M059J (cell line): ENCODE measurements around the gene PLP2. TPM values are rescaled to one million over a fixed set of nuclear protein-coding genes. Genes with fewer than 3 reads are reported as not detected.
"Not testable (repeated sequence)": the region's sequence is repeated elsewhere in the genome, so short reads cannot be mapped to it uniquely, and the experiment has no call there.

ENCODE experiments used
- DNase-seq: peaks from one replicate; pipeline ENCODE4 v3.0.0-alpha.2; 2012; ENCODE audit warnings: low read depth
- total RNA-seq: library from RNA; depleted of rRNA; stranded (reverse); fragments of >200 nt; shearing (Covaris generic); gene quantifications from 2 replicates; pipeline ENCODE4 v1.2.3, GENCODE V29; 2014

The PLP2 gene
- total RNA-seq, 1 experiment from 2014 or later: 147 TPM

GRCh38 chrX:49163555-49164419 is 7.9 kb upstream of the PLP2 start:
- peak; percentile 80 for DNase-seq

DNA sequence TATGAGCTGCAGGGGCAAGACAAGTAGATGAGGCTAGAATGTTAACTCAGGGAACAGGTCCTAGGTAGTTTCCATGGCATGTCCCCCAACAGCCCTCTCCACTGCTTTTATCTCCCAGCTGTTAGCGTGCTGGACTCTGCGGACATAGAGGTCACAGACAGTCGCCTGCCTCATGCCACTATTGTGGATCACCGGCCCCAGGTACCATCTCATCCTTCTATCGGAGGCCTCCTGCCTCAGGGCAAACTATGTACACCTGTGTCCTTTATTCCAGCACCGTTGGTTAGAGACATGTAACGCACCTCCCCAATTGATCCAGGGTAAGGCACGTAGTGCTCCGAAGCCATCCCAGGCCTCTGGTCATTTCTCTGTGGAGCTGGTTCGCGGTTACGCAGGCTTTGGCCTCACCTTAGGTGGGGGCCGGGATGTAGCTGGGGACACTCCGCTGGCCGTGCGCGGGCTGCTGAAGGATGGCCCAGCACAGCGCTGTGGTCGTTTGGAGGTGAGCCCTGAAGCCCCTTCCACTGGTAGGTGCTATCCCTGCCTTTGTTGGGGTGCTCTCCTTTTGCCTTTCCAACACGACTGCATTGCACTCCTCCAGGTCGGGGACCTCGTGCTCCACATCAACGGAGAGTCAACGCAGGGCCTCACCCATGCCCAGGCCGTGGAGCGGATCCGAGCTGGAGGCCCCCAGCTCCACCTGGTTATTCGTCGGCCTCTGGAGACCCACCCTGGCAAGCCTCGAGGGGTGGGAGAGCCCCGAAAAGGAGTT is 6.9 kb upstream of the PLP2 start:
- no peak for DNase-seq

DNA sequence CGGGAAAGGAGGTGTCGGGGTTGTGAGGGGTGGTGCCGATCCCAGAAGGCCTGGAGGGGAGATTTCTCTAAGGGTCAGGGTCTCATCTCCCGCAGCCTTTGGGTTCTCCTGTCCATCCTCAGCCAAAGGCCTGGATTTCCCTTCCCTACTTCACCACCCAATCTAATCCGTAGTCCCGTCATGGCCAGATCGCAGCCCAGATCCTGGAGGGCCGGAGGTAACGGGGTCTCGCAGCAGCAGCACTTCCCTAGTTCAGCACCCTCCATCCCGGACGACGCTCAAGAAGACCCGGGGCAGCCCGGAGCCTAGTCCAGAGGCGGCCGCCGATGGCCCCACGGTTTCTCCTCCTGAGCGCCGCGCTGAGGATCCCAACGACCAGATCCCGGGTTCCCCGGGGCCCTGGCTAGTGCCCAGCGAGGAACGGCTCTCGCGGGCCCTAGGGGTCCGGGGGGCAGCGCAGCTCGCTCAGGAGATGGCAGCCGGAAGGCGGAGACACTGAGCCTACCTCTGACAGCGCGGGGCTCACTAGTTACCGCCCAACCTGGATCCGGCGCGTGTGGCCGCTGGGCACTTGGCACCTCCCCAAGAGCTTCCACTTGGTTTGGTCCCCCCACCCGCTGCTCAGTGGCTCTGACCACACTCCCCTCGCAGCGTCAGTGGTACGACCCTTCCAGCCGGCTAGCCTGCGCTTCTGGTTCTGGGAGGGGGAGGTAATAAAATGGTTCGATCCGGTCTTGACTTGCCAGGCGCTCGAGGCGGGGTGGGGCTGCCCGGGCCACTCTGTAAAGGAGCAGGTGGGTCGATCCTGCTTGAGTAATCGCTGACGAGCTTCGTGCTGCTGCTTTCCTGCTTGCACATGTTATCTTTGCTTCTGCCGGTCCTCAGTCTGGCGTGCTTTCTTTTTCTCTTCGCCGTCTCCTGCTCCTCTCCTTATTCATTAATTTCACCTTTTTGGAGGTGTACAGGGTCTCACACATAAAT is 5.5 kb upstream of the PLP2 start:
- peak; percentile 78 for DNase-seq

DNA sequence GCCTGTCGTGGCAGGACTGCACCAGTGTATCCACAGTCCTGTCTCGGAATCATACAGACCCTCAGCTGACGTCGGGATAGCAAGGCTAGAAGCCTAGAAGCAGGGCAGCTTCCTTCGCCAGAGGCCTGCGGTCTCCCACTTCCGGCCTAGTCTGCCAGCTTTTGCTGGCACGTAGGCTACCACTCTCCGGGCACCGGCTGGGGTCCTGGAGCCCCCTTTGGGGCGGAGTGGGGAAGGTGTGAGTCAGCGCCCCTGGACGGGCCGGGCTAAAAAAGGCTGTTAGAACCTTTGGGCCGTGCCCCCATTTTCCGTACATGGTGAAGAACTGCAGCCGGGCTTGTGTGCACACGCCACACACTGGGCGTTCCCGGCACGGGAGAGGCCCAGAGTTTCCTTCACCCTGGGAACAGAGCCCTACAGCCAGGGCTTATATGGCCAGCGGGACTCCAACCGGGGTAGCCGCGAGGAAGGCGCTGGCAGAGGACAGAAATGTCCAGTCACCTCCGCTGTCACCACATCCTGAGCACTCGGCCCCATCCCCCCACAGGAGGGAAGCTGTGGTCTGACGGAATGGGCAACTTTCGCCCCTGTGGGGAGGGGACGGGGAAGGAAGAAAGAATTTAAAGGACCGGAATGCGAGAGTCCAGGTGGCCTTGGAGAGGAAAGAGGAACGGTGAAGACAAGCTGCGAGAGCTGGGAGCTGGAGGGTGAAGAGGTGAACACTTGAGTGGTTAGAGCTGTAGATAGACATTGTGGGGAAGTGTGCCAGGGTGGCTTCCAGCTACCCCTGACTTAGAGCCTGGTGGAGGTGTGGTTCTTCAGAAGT is 4.6 kb upstream of the PLP2 start:
- peak; percentile 96 for DNase-seq

GRCh38 chrX:49167740-49168108 is 4.0 kb upstream of the PLP2 start:
- no peak for DNase-seq

DNA sequence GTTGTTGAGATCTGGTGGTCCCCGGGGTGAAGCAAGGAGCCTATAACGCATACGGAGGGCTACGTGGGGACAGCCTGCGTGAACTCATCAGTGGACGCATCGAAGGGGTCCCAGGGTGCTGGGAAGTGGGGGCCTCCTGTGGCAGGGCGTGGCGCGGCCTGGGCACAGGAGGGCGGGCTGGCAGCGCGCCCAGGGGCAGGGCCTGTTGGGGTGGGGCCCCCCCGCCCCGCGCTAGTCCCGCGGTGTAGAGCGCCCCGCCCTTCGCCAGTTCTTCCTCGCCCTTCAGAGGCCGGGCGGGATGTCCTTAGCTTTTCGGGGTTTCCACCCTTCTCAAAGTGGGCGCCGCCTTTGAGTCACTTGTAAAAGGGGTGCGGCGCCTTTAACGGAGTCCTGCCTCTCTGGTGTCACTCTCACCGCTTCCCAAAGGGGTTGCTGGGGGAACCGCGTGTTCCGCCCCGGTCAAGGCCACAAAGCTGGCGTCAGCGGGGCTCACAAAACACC is 632 bp downstream of the PLP2 start:
- peak; percentile 83 for DNase-seq

DNA sequence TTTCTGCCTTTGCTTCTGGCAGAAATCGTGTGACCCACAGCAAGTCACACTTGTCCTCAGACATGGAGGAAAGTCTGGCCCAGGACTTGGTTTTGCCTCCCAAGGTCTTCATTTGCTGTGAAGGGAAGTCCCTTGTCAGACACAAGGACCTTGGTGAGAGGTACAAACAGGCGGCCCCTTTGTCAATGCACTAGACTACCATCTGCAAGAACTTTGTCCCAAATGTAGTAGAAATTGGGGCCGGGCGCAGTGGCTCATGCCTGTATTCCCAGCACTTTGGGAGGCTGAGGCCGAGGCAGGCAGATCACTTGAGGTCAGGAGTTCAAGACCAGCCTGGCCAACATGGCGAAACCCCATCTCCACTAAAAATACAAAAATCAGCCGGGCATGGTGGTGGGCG is 1.8 kb downstream of the PLP2 start:
- not testable (repeated sequence) for DNase-seq

DNA sequence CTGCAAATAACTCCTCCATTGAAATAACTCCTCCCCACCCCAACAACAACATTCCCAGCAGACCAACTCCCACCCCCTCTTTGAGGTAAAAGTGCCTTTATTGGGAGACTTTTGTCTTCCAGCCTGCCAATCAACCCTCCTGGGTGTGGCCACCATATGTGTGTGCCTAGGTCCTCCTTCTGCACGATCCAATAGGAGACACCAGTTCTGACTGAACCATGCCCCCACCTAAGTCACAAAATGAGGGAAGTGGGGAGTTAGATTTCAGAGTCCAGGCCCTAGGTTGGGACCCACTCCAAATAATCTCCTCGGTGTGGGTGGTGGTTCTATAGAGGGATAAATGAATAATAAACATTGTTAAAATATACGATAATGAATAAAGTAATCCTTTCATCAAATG is 3.0 kb downstream of the PLP2 start:
- DNase-seq: no peak

- no peak for DNase-seq
Observed at GRCh38 chrX:49175435-49176274, 4.0 kb downstream of the PLP2 start.

DNA sequence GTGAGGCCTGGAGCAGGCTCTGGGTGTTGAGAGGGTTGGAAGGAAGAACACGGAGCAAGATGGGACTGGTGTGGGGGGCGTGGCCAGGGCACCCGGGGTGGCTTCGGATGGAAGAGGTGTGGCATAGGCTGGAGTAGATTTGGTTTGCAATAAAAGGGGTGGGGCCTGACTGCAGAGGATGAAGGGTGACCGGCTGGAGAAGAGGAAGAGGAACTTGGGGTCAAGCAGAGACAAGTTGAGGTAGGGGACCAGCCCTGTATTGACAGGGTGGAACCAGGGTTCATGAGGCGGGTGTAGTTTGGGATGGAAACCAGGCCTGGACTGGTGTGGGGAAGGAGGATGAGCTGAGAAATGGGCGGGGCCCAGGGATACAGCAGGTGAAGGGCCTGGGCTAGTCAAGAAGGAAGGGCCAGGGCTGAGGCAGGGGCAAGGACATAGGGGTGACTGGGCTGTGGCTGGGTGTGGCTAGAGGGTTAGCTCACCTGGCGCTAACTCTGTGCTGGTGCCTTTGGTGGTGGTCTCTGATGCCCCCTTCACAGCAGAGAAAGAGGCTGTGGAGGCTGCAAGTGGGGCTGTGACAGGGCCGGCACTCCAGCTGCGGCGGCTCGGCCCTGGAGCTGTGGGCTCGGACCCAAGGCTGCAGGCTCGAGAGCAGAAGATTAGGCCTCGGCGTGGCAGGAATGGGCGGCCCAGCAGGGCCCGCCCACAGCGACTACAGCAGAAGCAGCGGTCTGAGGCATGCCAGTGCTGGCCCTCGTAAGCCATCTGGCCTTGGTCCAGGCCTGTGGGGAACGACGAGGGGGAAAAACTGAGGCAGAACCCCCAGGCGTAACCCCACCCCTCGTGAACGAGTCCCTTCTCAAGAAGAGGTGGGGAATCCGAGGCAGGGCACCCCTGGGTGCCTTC is 5.0 kb downstream of the PLP2 start:
- no peak for DNase-seq

GRCh38 chrX:49177338-49177833 is 5.7 kb downstream of the PLP2 start:
- no peak for DNase-seq

- no peak for DNase-seq
Observed at GRCh38 chrX:49177873-49178480, 6.3 kb downstream of the PLP2 start.

DNA sequence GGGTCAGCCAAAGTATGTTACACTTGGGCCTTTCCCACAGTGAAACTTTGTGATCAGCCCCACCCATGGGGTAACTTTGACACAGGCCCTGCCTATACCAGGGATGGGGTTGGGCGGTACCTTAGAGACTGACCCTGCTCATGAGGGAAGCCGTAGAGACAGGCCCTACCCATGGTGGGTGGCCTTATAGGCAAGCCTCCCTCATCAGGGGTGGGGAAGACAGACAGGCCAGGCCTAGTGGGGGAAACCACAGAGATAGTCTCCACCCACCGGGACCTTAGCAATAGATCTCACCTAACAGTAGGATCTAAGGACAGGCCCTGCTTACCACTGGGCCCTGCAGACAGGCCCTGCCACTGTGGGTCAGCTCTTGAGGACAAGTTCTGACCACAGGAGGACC is 6.8 kb downstream of the PLP2 start:
- DNase-seq: no peak

DNA sequence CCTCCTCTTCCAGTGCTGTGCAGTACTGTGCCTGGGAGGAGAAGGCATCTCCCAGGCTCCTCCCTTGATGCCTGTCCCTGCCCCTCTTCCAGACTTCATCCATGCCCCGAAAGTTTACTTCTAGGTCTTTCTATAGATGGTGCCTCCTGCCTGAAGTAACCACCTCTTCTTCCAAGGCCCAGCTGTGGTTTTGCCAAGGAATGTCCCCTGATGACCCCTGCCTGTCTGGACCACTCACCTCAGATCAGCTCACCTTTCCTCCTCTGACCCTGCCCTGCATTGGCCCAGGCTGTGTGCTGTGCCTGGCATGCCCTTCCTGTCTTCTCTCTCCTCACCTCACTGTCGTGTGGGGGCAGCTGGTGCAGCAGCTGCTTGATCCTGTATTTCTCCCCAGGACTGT is 7.7 kb downstream of the PLP2 start:
- DNase-seq: no peak

DNA sequence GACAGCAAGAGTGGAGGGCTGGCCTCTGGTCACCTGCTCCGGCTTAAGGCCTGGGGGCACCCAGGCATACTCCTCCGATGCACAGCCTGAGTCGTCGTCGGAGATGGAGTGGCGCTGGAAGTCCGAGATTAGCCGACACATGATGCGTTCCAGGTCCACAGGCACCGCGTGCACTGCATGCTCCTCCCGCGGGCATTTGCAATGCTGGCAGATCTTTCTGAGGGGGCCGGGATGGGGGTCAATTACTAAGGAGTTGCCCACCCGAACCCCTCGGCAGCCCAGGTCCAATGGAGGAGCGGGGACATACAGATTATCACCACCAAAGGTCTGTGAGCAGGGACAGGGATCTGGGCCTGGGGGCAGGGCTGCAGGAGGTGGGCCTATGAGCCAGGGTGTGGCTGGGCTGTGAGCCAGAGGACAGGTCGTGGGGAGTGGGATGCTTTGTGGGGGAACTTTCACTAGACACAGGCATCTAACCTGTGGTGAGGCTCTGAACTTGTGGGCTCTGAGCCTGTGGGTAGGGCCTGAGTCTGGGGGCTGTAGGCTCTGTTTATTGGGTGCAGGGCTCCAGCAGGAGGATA is 12.1 kb downstream of the PLP2 start:
- no peak for DNase-seq

DNA sequence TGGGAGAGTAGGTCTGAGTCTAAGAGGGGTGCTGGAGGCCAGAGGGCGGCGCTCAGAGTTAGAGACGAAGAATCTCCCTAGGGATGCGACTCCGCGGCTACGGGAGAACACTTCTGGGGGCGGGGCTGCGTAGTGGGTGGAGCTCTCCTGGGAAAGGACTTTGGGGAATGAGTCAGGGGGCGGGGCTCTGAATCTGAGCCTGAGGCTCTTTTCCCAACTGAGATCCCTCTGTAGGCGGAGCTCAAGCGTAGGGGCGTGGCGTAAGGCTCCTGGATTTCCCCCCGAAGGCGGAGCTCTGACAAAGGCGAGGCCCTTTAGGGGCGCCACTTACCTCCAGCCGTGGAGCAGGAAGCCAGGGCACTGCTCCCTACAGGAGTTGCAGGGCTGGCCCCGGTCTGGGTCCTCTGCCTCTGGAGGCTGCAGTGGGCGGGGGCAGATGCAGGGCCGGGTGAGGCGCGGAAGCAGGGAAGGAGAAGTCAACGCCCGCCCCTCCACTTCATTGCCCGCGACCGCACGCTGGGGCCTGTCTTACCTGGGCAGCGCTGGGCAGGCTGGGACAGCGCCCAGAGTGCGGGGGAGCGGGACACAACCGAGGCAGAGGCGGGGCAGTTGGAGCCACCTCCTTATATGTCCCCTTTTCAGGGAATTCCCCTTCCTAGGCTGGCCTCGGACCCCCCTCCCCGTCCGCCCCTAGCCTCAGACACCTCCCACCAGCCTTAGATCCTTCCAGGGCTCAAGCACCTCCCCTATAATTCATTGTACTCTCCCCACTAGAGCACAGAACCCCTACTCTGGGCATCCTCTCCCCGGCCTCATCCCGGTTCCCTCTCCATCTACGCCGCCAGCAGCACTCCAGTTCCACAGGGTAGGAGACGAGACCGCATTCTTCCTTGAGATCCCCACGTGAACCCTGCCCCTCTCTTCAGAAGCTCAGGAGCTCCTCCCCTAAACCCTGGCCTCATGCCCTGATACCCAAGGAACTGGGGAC is 12.9 kb downstream of the PLP2 start:
- DNase-seq: peak; percentile 33
